SK-N-SH treated with all-trans-retinoic acid at 6 μM for 48 hours (cell line): ENCODE data around the gene RAB3GAP2.
"Not testable (repeated sequence)": the region's sequence is repeated elsewhere in the genome, so short reads cannot be mapped to it uniquely, and the experiment has no call there.

ENCODE experiments used
- ATAC-seq: fragments of 200-7000 bp; cut with Tn5 transposase; 3 replicates; pipeline ENCODE4 v1.9.1; 2020; ENCODE audit warnings: mild to moderate bottlenecking, moderate library complexity
- ARNTL ChIP-seq: fragments of 450-650 bp; formaldehyde crosslinking; IDR thresholded peaks from 2 replicates; pipeline ENCODE4 v1.5.0; 2020; ENCODE audit warnings: low read depth, mild to moderate bottlenecking, moderate library complexity, borderline replicate concordance
- BACH2 ChIP-seq: fragments of 250-450 bp; sonication (Bioruptor Pico); IDR thresholded peaks from 2 replicates; pipeline ENCODE4 v1.9.0; 2021; ENCODE audit warnings: mild to moderate bottlenecking, borderline replicate concordance
- CSDC2 ChIP-seq: fragments of 250-450 bp; sonication (Bioruptor Pico); IDR thresholded peaks from 2 replicates; pipeline ENCODE4 v1.5.0; 2020; ENCODE audit warnings: mild to moderate bottlenecking, moderate library complexity
- CSRNP3 ChIP-seq: fragments of 250-450 bp; sonication (Bioruptor Pico); IDR thresholded peaks from 2 replicates; pipeline ENCODE4 v1.5.1; 2021; ENCODE audit warnings: mild to moderate bottlenecking, moderate library complexity
- ESRRG ChIP-seq: fragments of 250-450 bp; sonication (Bioruptor Pico); IDR thresholded peaks from 2 replicates; pipeline ENCODE4 v1.6.1; 2021; ENCODE audit warnings: mild to moderate bottlenecking
- GLIS3 ChIP-seq: fragments of 250-450 bp; sonication (Bioruptor Pico); IDR thresholded peaks from 2 replicates; pipeline ENCODE4 v1.5.0; 2020; ENCODE audit warnings: mild to moderate bottlenecking, moderate library complexity
- POU6F1 ChIP-seq: fragments of 250-450 bp; sonication (Bioruptor Pico); IDR thresholded peaks from 2 replicates; pipeline ENCODE4 v1.8.0; 2021; ENCODE audit warnings: low read depth, mild to moderate bottlenecking, moderate library complexity, borderline replicate concordance
- PPARA ChIP-seq: fragments of 250-450 bp; sonication (Bioruptor Pico); IDR thresholded peaks from 2 replicates; pipeline ENCODE4 v1.5.0; 2020; ENCODE audit warnings: mild to moderate bottlenecking, borderline replicate concordance
- SNAI2 ChIP-seq: fragments of 250-450 bp; sonication (Bioruptor Pico); IDR thresholded peaks from 2 replicates; pipeline ENCODE4 v1.5.0; 2020; ENCODE audit warnings: mild to moderate bottlenecking, moderate library complexity
- TCF4 ChIP-seq: fragments of 250-450 bp; sonication (Bioruptor Pico); IDR thresholded peaks from 2 replicates; pipeline ENCODE4 v1.8.0; 2021; ENCODE audit warnings: mild to moderate bottlenecking, moderate library complexity, borderline replicate concordance
- TSHZ2 ChIP-seq: fragments of 250-450 bp; sonication (Bioruptor Pico); IDR thresholded peaks from 2 replicates; pipeline ENCODE4 v1.5.0; 2020; ENCODE audit warnings: mild to moderate bottlenecking, moderate library complexity
- ZC3H10 ChIP-seq: fragments of 250-450 bp; sonication (Bioruptor Pico); IDR thresholded peaks from 2 replicates; pipeline ENCODE4 v1.5.1; 2021; ENCODE audit warnings: mild to moderate bottlenecking, moderate library complexity
- ZFP3 ChIP-seq: fragments of 250-450 bp; sonication (Bioruptor Pico); IDR thresholded peaks from 2 replicates; pipeline ENCODE4 v1.5.0; 2020; ENCODE audit warnings: mild to moderate bottlenecking, moderate library complexity
- ZNF70 ChIP-seq: fragments of 450-650 bp; formaldehyde crosslinking; IDR thresholded peaks from 2 replicates; pipeline ENCODE4 v1.5.0; 2020; ENCODE audit warnings: mild to moderate bottlenecking, moderate library complexity
- ZNF8 ChIP-seq: fragments of 450-650 bp; formaldehyde crosslinking; IDR thresholded peaks from 2 replicates; pipeline ENCODE4 v1.5.0; 2020; ENCODE audit warnings: mild to moderate bottlenecking, moderate library complexity

RAB3GAP2 gene

GRCh38 chr1:220260228-220260627, 12.0 kb downstream of the RAB3GAP2 start:
- peak; percentile 29; the same call in 1 of the 2 replicates for TF ChIP-seq ZNF8 (CRISPR knock-in tag)
- ATAC-seq = not testable (repeated sequence)

- not testable (repeated sequence) for ATAC-seq
Observed at GRCh38 chr1:220259756-220260155, 12.5 kb downstream of the RAB3GAP2 start.

GRCh38 chr1:220256194-220256593, 16.1 kb downstream of the RAB3GAP2 start:
- ATAC-seq = not testable (repeated sequence)

- no peak for ATAC-seq
- TF ChIP-seq ESRRG = no peak
- no peak for TF ChIP-seq BACH2 (CRISPR knock-in tag)
- TF ChIP-seq POU6F1 (CRISPR knock-in tag) = no peak
- no peak for TF ChIP-seq CSRNP3 (CRISPR knock-in tag)
- no peak for TF ChIP-seq PPARA
- no peak for TF ChIP-seq ZNF70 (CRISPR knock-in tag)
- TF ChIP-seq TSHZ2 (CRISPR knock-in tag) = no peak
- TF ChIP-seq ARNTL (CRISPR knock-in tag) = no peak
- TF ChIP-seq GLIS3 (CRISPR knock-in tag) = no peak
- TF ChIP-seq TCF4 (CRISPR knock-in tag) = no peak
- no peak for TF ChIP-seq ZC3H10
Observed at GRCh38 chr1:220255204-220255603, 17.0 kb downstream of the RAB3GAP2 start.

- ATAC-seq = peak; percentile 64; the same call in 2 of the 3 replicates
Observed at GRCh38 chr1:220253290-220253689, 19.0 kb downstream of the RAB3GAP2 start.

- no peak for ATAC-seq
- no peak for TF ChIP-seq CSDC2 (CRISPR knock-in tag)
- no peak for TF ChIP-seq PPARA
- TF ChIP-seq ZNF70 (CRISPR knock-in tag) = no peak
- TF ChIP-seq BACH2 (CRISPR knock-in tag) = no peak
- TF ChIP-seq SNAI2 (CRISPR knock-in tag) = no peak
- TF ChIP-seq TSHZ2 (CRISPR knock-in tag) = no peak
- TF ChIP-seq ZFP3 (CRISPR knock-in tag) = no peak
Observed at GRCh38 chr1:220251272-220251671, 21.0 kb downstream of the RAB3GAP2 start.

- TF ChIP-seq ZC3H10 = no peak
- no peak for TF ChIP-seq ZNF70 (CRISPR knock-in tag)
- TF ChIP-seq TSHZ2 (CRISPR knock-in tag) = no peak
- TF ChIP-seq ZNF8 (CRISPR knock-in tag) = no peak
- TF ChIP-seq BACH2 (CRISPR knock-in tag) = no peak
- ATAC-seq = no peak
Observed at GRCh38 chr1:220250681-220251080, 21.6 kb downstream of the RAB3GAP2 start.
